Measurements from ENCODE around the gene CSNK2A2.

CSNK2A2 gene

GRCh38 chr16:58197314-58198012 lies 443 bp downstream of the CSNK2A2 start:
- DNase-seq, result no peak

GRCh38 chr16:58196898-58197313 lies 1.0 kb downstream of the CSNK2A2 start:
- no peak for DNase-seq

- DNase-seq, result no peak
Observed at GRCh38 chr16:58195771-58196170, 2.1 kb downstream of the CSNK2A2 start.

GRCh38 chr16:58195344-58195743 lies 2.6 kb downstream of the CSNK2A2 start:
- DNase-seq, result no peak

- no peak for DNase-seq
Observed at GRCh38 chr16:58194790-58195189, 3.1 kb downstream of the CSNK2A2 start.

- no peak for DNase-seq
Observed at GRCh38 chr16:58187665-58188421, 10.1 kb downstream of the CSNK2A2 start.

GRCh38 chr16:58187092-58187491 lies 10.8 kb downstream of the CSNK2A2 start:
- no peak for DNase-seq

GRCh38 chr16:58186176-58186944 lies 11.5 kb downstream of the CSNK2A2 start:
- DNase-seq, result no peak

- DNase-seq, result no peak
Observed at GRCh38 chr16:58177353-58177710, 20.6 kb downstream of the CSNK2A2 start.

GRCh38 chr16:58176608-58177352 lies 21.1 kb downstream of the CSNK2A2 start:
- no peak for DNase-seq

GRCh38 chr16:58170223-58170622 lies 27.7 kb downstream of the CSNK2A2 start:
- no peak for DNase-seq

- no peak for DNase-seq
Observed at GRCh38 chr16:58160855-58161254, 37.1 kb downstream of the CSNK2A2 start.

- DNase-seq, result no peak
Observed at GRCh38 chr16:58158725-58159124, 39.2 kb downstream of the CSNK2A2 start.

- DNase-seq, result no peak
Observed at GRCh38 chr16:58157951-58158540, 39.9 kb downstream of the CSNK2A2 start.

- no peak for DNase-seq
Observed at GRCh38 chr16:58157239-58157638, 40.7 kb downstream of the CSNK2A2 start.

GRCh38 chr16:58155839-58156238 lies 42.1 kb downstream of the CSNK2A2 start:
- no peak for DNase-seq

GRCh38 chr16:58154345-58154744 lies 43.6 kb downstream of the CSNK2A2 start:
- no peak for DNase-seq

- no peak for DNase-seq
Observed at GRCh38 chr16:58152246-58152868, 45.5 kb downstream of the CSNK2A2 start.

- DNase-seq, result no peak
Observed at GRCh38 chr16:58148526-58148925, 49.4 kb downstream of the CSNK2A2 start.

- no peak for DNase-seq
Observed at GRCh38 chr16:58148099-58148498, 49.8 kb downstream of the CSNK2A2 start.

- DNase-seq, result no peak
Observed at GRCh38 chr16:58138852-58139251, 59.1 kb downstream of the CSNK2A2 start.

- no peak for DNase-seq
Observed at GRCh38 chr16:58137581-58137980, 60.3 kb downstream of the CSNK2A2 start.

Measured in activated CD4-positive, alpha-beta T cell treated with anti-CD3 and anti-CD28 coated beads, Interleukin-2, amount 50 U/mL, for 4 hours (primary cell).